Mucosa of descending colon (tissue), 3 donors: ENCODE measurements around the gene THSD7B. TPM values are rescaled to one million over a fixed set of nuclear protein-coding genes. Genes with fewer than 3 reads are reported as not detected.
"Not testable (repeated sequence)": the region's sequence is repeated elsewhere in the genome, so short reads cannot be mapped to it uniquely, and the experiment has no call there.

Experiments
- ATAC-seq: fragments of 200-7000 bp; cut with Tn5 transposase; one replicate; pipeline ENCODE4 v1.9.1; 2020; ENCODE audit warnings: mild to moderate bottlenecking, moderate library complexity
- DNase-seq, 3 donors: peaks; one replicate each; pipeline ENCODE4 v3.0.0-alpha.2; 2020
- H3K36me3 ChIP-seq: fragments of 200-600 bp; one replicate; pipeline ENCODE4 v1.8.0; 2021; ENCODE audit warnings: low read depth, mild to moderate bottlenecking
- H3K4me1 ChIP-seq: fragments of 200-600 bp; one replicate; pipeline ENCODE4 v1.8.0; 2021; ENCODE audit warnings: low read depth, mild to moderate bottlenecking
- H3K4me3 ChIP-seq: fragments of 200-600 bp; one replicate; pipeline ENCODE4 v1.8.0; 2021; ENCODE audit warnings: mild to moderate bottlenecking
- H3K9me3 ChIP-seq: fragments of 200-600 bp; one replicate; pipeline ENCODE4 v1.8.0; 2021; ENCODE audit warnings: mild to moderate bottlenecking
- intact Hi-C, 2 donors: fragments of 100-400 bp; cut with DNase I in 1 of 2; cut with micrococcal nuclease in 1 of 2; formaldehyde crosslinking; loops; one replicate each; pipeline versions ENCODE4 v1.11.0 to v1.11.1; 2022; cut with DNase I, micrococcal nuclease
- total RNA-seq, 3 donors: library from RNA; stranded (reverse); fragmentation: NEBNext Ultra II Directional in 2 of 3; extraction: Animal tissue kit (Norgen Biotek cat#: 25700) in 2 of 3; gene quantifications; one replicate each; pipeline versions ENCODE4 v1.2.1 to v1.2.4, GENCODE V29; 2021 to 2023
- TF ChIP-seq, protein P1 (sequence below): fragments of 200-600 bp; IDR thresholded peaks from one replicate; pipeline ENCODE4 v1.8.0; 2022; ENCODE audit warnings: antibody characterized with exemption, mild to moderate bottlenecking
- donor health status: DM: no; HTN: no; CAD: no; lungs with moderate emphysema.
- donor health status: DM: no; HTN: no; CAD: no.
- donor health status: DM: no; HTN: yes; CAD: no.

The THSD7B gene
- total RNA-seq, 3 donors from 2014 or later, result 0.85 TPM; not detected in 2

DNA sequence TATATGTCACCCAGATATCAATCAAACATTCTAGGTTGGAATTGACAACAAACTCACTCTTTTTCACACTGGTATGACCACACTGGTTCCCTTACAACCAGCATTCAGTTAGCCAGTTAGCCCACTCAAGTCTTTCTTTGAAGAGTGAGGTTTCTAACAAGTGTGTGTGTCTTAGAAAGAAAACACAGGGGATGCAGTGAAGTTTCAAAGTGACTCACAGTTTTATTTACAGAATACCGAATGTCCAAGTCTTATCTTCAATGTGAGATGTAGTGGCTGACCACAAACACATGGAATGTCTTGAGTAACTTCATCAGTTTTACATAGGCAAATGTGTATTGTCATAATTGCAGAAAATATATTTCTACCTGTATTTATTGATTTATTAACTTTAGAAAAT is 924.2 kb downstream of the THSD7B start:
- TF ChIP-seq, protein P1, sequence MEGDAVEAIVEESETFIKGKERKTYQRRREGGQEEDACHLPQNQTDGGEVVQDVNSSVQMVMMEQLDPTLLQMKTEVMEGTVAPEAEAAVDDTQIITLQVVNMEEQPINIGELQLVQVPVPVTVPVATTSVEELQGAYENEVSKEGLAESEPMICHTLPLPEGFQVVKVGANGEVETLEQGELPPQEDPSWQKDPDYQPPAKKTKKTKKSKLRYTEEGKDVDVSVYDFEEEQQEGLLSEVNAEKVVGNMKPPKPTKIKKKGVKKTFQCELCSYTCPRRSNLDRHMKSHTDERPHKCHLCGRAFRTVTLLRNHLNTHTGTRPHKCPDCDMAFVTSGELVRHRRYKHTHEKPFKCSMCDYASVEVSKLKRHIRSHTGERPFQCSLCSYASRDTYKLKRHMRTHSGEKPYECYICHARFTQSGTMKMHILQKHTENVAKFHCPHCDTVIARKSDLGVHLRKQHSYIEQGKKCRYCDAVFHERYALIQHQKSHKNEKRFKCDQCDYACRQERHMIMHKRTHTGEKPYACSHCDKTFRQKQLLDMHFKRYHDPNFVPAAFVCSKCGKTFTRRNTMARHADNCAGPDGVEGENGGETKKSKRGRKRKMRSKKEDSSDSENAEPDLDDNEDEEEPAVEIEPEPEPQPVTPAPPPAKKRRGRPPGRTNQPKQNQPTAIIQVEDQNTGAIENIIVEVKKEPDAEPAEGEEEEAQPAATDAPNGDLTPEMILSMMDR, result no peak
- no peaks in the 10 kb centered on the region for H3K9me3 ChIP-seq
- H3K36me3 ChIP-seq, result no peaks in the 10 kb centered on the region
- H3K4me1 ChIP-seq, result no peaks in the 10 kb centered on the region
- intact Hi-C loops, result no loop called here
- DNase-seq (no peak), ATAC-seq (no peak)
- no peak overlapping the region for H3K4me3 ChIP-seq

- TF ChIP-seq, protein P1, result no peak
- no peaks in the 10 kb centered on the region for H3K9me3 ChIP-seq
- H3K4me1 ChIP-seq, result no peaks in the 10 kb centered on the region
- ATAC-seq (no peak), DNase-seq (no peak)
- H3K36me3 ChIP-seq, result no peaks in the 10 kb centered on the region
- intact Hi-C loops, result no loop called here
- no peak overlapping the region for H3K4me3 ChIP-seq
Measured at GRCh38 chr2:137693534-137693933, 928.2 kb downstream of the THSD7B start.

DNA sequence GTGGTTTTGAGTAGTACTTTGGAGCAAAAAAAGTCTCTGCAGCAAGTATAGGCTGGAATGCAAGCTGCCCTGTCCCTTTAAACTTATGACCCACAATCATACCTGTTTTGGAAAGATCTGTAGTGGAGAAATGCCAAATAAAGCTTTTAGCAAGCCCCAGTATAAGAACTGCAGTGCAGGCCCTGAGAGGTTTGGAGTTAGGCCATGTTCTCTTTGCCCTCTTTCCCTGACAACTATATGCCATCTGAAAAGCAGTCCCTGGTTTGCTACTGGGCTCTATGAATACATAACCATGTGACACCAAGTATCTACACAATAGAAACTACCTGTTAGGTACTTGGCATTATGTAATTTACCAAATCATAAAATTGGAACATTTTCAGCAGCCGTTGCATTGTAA is 931.6 kb downstream of the THSD7B start:
- H3K9me3 ChIP-seq, result peaks cover 3% of the 10 kb centered on the region
- H3K4me1 ChIP-seq, result no peaks in the 10 kb centered on the region
- DNase-seq, result no peak
- intact Hi-C loops, result no loop called here
- no peaks in the 10 kb centered on the region for H3K36me3 ChIP-seq
- ATAC-seq, result no peak
- TF ChIP-seq, protein P1, result no peak
- H3K4me3 ChIP-seq, result no peak overlapping the region

- DNase-seq, ATAC-seq, H3K4me1 ChIP-seq, H3K9me3 ChIP-seq, intact Hi-C loops, H3K36me3 ChIP-seq, H3K4me3 ChIP-seq: not testable (repeated sequence)
Measured at GRCh38 chr2:137700250-137700649, 934.9 kb downstream of the THSD7B start.

GRCh38 chr2:137700681-137701080 is 935.3 kb downstream of the THSD7B start:
- TF ChIP-seq, protein P1, result no peak
- intact Hi-C loops, result no loop called here
- H3K36me3 ChIP-seq, result no peaks in the 10 kb centered on the region
- no peak for ATAC-seq
- DNase-seq, result no peak
- no peak overlapping the region for H3K4me3 ChIP-seq
- H3K4me1 ChIP-seq, result no peaks in the 10 kb centered on the region
- H3K9me3 ChIP-seq, result peaks cover 7% of the 10 kb centered on the region

- peaks cover 7% of the 10 kb centered on the region for H3K9me3 ChIP-seq
- H3K4me1 ChIP-seq, result no peaks in the 10 kb centered on the region
- intact Hi-C loops, result no loop called here
- TF ChIP-seq, protein P1, result no peak
- DNase-seq, result no peak
- H3K36me3 ChIP-seq, result no peaks in the 10 kb centered on the region
- H3K4me3 ChIP-seq, result no peak overlapping the region
- ATAC-seq, result no peak
Measured at GRCh38 chr2:137705296-137705695, 940.0 kb downstream of the THSD7B start.
